Measurements from ENCODE around the gene KCNQ1. TPM values are rescaled to one million over a fixed set of nuclear protein-coding genes. Genes with fewer than 3 reads are reported as not detected.

KCNQ1 gene
- total and polyA plus RNA-seq, 9 of the 15 experiments (the other 6 are each of a cell fraction or from before 2014, with no cell fraction given): 0.44 TPM; not detected in 8

- TF ChIP-seq, protein P1, sequence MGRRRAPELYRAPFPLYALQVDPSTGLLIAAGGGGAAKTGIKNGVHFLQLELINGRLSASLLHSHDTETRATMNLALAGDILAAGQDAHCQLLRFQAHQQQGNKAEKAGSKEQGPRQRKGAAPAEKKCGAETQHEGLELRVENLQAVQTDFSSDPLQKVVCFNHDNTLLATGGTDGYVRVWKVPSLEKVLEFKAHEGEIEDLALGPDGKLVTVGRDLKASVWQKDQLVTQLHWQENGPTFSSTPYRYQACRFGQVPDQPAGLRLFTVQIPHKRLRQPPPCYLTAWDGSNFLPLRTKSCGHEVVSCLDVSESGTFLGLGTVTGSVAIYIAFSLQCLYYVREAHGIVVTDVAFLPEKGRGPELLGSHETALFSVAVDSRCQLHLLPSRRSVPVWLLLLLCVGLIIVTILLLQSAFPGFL (CRISPR knock-in tag; IDR thresholded peaks at IDR 0.05): no peak
- TF ChIP-seq ZNF668 (CRISPR knock-in tag; IDR thresholded peaks at IDR 0.05): no peak
- no peak for TF ChIP-seq CCAR2 (IDR thresholded peaks at IDR 0.05; ENCODE audit: low read depth, low read length)
- no peak for TF ChIP-seq NR0B1 (IDR thresholded peaks at IDR 0.05; ENCODE audit: partially characterized antibody)
- no peak for TF ChIP-seq PKNOX1 (IDR thresholded peaks at IDR 0.05)
- no peak for TF ChIP-seq CBX5 (IDR thresholded peaks at IDR 0.05; ENCODE audit: borderline replicate concordance, low read depth)
- peak; percentile 7; the same call in 1 of the 2 replicates for TF ChIP-seq ZNF263 (CRISPR knock-in tag; IDR thresholded peaks at IDR 0.05; ENCODE audit: borderline replicate concordance)
- no peak for TF ChIP-seq ZNF140 (CRISPR knock-in tag; IDR thresholded peaks at IDR 0.05)
- no peak for TF ChIP-seq ZNF274 (IDR thresholded peaks at IDR 0.05; ENCODE audit: borderline replicate concordance, low read depth, low read length)
- no peak for TF ChIP-seq MXD1 (CRISPR knock-in tag; IDR thresholded peaks at IDR 0.05; ENCODE audit: borderline replicate concordance, poor library complexity, severe bottlenecking)
- TF ChIP-seq, protein P2, sequence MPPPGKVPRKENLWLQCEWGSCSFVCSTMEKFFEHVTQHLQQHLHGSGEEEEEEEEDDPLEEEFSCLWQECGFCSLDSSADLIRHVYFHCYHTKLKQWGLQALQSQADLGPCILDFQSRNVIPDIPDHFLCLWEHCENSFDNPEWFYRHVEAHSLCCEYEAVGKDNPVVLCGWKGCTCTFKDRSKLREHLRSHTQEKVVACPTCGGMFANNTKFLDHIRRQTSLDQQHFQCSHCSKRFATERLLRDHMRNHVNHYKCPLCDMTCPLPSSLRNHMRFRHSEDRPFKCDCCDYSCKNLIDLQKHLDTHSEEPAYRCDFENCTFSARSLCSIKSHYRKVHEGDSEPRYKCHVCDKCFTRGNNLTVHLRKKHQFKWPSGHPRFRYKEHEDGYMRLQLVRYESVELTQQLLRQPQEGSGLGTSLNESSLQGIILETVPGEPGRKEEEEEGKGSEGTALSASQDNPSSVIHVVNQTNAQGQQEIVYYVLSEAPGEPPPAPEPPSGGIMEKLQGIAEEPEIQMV (tag; conservative IDR thresholded peaks at IDR 0.05; ENCODE audit: low read depth): no peak
- TF ChIP-seq ZNF407 (IDR thresholded peaks at IDR 0.05; ENCODE audit: low read depth): no peak
Observed at GRCh38 chr11:2885017-2885677, 440.3 kb downstream of the KCNQ1 start (continued).
